Astrocyte of the hippocampus (primary cell): ENCODE measurements around the gene COPZ1.
A peak's percentile ranks its signal among the peaks of the same experiment; 100 is the strongest.

ENCODE experiments used
- DNase-seq: peaks from one replicate; pipeline ENCODE4 v3.0.0; 2011; ENCODE audit warnings: low read depth, low spot score

COPZ1 gene

DNA sequence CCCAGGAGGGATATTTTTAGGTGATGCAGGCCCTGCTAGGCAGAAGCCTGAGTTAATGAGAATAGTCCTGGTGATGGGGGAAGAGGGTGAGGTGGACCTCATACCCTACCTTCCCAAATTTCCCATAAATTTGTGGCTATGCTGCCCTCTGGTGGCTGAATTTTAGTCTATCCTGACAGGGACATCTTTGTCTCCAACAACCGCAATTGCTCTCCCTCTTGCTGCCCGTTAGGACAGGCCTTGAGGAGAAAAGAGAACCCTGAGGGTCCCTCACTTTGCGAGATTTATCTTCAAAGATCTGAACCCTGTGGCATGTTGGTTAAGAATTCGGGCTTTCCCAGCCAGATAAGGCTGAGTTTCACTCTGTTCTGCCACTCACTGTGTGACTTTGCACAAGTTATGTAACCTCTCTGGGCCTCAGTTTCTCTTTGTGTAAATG is 69.4 kb downstream of the COPZ1 start:
- peak; percentile 60 for DNase-seq

GRCh38 chr12:54394986-54395385 is 70.1 kb downstream of the COPZ1 start:
- no peak for DNase-seq

DNA sequence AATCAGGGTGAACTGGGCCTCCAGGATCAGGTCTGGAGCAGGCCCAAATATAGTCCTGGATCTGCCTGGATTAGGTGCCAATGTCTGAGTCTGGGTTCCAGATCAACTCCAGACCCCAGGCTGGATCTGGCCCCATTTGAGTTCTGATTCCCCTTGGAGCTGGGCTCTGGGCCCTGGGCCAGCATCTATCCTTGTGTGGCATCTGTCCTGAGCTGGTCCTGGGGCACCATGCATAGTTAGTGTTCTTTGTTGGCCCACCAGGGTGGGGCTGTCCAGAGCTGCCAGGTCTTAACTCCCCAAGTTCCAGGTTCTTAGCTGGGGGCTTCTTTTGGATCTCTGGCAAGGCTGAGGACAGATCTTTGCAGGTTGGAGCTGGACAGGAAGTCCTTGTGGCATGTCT is 70.6 kb downstream of the COPZ1 start:
- no peak for DNase-seq

- no peak for DNase-seq
Observed at GRCh38 chr12:54397157-54397556, 72.2 kb downstream of the COPZ1 start.

DNA sequence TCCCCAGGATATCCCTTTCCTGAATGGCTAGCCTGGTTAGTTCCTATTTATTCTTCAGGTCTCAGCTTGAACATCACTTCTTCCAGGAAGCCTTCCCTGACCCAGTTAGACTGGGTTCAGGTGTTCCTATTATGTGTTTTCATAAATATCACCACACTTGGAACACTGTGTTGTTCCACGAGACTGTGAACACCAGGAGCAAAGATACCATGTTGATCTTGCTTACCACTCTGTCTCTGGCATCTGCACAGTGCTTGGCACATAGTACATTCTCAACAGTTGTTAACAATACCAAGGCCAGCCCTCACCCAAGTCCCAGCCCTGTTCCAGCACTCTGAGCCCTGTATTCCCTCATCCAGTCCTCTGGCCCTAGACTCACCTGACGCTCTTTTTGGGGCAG is 73.3 kb downstream of the COPZ1 start:
- no peak for DNase-seq

GRCh38 chr12:54398995-54399793 is 74.3 kb downstream of the COPZ1 start:
- DNase-seq: peak; percentile 93

- no peak for DNase-seq
Observed at GRCh38 chr12:54401119-54401518, 76.2 kb downstream of the COPZ1 start.
